ENCODE measurements around the gene PTPRN2.

PTPRN2 gene

DNA sequence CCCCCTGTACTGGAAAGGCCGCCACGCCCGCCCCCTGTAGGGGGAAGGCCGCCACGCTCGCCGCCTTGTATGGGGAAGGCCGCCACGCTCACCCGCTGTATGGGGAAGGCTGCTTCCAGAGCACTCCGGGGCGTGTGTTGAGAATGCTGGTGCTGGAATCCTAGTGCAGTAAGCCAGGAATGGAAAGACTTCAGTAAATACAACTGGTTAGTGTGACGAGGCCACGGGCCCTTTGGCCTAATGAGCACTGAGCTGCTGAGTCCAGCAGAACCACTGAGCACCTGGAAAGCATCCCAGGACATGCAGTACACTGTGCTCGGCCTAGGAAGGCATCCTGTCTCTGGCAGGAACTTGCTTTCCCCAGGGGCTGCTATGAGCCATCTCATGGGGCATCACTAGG, 398.9 kb downstream of the PTPRN2 start:
- Mint-ChIP-seq H3K4me3 (no peak overlapping the region), H3K27me3 (ENCODE audit: low read depth, poor library complexity) (peaks cover 9% of the 10 kb centered on the region), H3K4me1 (peaks cover 24% of the 10 kb centered on the region), H3K27ac (no peak overlapping the region), H3K36me3 (ENCODE audit: low read depth) (no peaks in the 10 kb centered on the region), H3K9me3 (peaks cover 6% of the 10 kb centered on the region)
- no peak for DNase-seq
- TF ChIP-seq, protein P1, sequence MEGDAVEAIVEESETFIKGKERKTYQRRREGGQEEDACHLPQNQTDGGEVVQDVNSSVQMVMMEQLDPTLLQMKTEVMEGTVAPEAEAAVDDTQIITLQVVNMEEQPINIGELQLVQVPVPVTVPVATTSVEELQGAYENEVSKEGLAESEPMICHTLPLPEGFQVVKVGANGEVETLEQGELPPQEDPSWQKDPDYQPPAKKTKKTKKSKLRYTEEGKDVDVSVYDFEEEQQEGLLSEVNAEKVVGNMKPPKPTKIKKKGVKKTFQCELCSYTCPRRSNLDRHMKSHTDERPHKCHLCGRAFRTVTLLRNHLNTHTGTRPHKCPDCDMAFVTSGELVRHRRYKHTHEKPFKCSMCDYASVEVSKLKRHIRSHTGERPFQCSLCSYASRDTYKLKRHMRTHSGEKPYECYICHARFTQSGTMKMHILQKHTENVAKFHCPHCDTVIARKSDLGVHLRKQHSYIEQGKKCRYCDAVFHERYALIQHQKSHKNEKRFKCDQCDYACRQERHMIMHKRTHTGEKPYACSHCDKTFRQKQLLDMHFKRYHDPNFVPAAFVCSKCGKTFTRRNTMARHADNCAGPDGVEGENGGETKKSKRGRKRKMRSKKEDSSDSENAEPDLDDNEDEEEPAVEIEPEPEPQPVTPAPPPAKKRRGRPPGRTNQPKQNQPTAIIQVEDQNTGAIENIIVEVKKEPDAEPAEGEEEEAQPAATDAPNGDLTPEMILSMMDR (IDR thresholded peaks at IDR 0.05), result no peak

DNA sequence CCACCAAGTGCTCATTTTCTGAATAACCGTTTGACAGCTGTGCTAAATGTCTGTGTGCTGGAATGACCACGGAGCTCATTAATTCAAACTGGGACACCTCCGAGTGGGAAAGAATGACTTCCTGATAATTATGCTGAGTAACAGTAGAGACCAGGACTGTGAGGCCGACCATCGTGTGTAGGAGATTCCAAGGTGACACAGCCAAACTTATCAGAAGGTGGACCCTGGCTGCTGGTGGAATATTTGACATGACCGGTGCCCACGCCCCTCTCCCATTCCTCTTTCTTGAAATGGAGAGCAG, 400.0 kb downstream of the PTPRN2 start:
- peaks cover 16% of the 10 kb centered on the region for H3K27me3 Mint-ChIP-seq (ENCODE audit: low read depth, poor library complexity)
- peaks cover 14% of the 10 kb centered on the region for H3K9me3 Mint-ChIP-seq
- H3K4me1 Mint-ChIP-seq, result peaks cover 24% of the 10 kb centered on the region
- DNase-seq, result no peak
- no peaks in the 10 kb centered on the region for H3K36me3 Mint-ChIP-seq (ENCODE audit: low read depth)
- TF ChIP-seq, protein P1 (IDR thresholded peaks at IDR 0.05), result no peak
- no peak overlapping the region for H3K4me3 Mint-ChIP-seq
- no peak overlapping the region for H3K27ac Mint-ChIP-seq

DNA sequence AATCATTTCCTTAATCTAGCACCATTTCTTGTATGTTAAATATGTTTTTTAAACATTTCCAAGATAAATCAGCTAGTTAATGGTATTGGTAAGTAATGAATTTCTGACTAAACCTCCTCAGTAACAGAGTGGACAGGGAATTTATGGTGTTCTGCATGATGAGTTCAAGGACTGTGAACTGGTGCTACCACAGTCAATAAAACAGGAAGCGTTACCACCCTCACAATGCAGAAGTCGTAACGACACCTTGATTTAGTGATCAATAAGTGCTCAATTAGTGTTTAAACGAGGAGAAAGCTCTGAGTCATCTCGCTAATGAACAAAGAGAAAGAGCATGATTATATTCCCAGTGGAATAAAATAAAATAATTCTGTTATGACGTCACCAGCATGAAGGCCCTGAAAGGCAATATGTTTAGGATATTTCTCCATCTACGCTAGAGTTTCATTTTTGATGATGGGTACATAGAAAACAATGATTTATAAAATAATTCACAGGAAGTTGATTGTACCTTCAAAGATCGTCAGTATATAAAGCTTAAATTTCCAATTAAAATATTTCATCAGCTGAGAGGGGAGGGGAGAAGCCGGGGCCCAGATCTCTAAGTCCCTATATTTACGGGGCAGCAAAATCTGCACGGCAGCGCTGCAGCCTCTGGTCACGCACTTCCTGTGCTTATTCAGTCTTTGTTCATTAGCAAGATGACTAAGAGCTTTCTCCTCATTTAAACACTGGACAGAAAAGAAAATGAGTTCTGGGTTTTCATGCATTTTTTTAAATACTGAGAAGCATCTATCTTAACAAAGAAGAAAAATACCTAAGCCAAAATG, 400.5 kb downstream of the PTPRN2 start:
- peaks cover 13% of the 10 kb centered on the region for H3K27me3 Mint-ChIP-seq (ENCODE audit: low read depth, poor library complexity)
- no peak overlapping the region for H3K4me3 Mint-ChIP-seq
- H3K4me1 Mint-ChIP-seq, result peaks cover 24% of the 10 kb centered on the region
- H3K9me3 Mint-ChIP-seq, result peaks cover 18% of the 10 kb centered on the region
- no peak overlapping the region for H3K27ac Mint-ChIP-seq
- H3K36me3 Mint-ChIP-seq (ENCODE audit: low read depth), result no peaks in the 10 kb centered on the region
- no peak for DNase-seq
- TF ChIP-seq, protein P1 (IDR thresholded peaks at IDR 0.05), result no peak

DNA sequence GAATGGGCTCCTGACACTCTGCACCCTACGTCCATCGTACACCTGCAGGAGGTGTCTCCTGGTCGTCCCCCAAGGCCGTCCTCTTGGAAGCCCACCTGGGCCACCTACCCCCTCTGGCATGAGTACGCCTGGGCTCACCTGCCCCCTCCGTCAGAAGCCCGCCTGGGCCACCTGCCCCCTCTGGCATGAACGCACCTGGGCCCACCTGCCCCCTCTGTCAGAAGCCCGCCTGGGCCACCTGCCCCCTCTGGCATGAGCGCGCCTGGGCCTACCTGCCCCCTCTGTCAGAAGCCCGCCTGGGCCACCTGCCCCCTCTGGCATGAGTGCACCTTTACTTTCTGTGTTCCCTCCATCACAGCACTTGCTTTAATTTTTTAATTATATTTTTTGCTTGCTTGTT, 401.2 kb downstream of the PTPRN2 start:
- no peak for DNase-seq
- Mint-ChIP-seq H3K4me3 (no peak overlapping the region), H3K4me1 (peaks cover 24% of the 10 kb centered on the region), H3K27ac (no peak overlapping the region), H3K27me3 (ENCODE audit: low read depth, poor library complexity) (peaks cover 13% of the 10 kb centered on the region), H3K36me3 (ENCODE audit: low read depth) (no peaks in the 10 kb centered on the region), H3K9me3 (peaks cover 18% of the 10 kb centered on the region)
- TF ChIP-seq, protein P1 (IDR thresholded peaks at IDR 0.05), result no peak

DNA sequence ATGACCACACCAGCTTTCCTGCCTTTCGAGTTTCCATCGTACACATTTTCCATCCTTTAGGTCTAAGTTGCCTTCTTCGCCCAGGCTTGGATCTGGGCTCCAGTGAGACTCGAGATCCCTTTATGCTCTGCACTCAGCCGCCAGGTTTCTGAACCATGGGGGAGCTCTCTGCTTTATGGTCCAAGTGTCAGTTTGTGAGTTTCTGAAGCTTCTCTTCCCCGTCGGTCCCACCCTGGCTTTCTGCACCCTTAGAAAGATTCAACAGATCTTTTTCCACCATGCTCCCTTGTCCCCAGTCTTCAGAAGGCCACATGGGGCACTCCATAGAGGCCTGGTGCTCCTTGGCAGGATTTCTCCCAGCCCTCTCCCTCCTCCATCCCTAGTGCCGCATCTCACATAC, 402.0 kb downstream of the PTPRN2 start:
- H3K9me3 Mint-ChIP-seq, result peaks cover 18% of the 10 kb centered on the region
- TF ChIP-seq, protein P1 (IDR thresholded peaks at IDR 0.05), result no peak
- DNase-seq, result no peak

DNA sequence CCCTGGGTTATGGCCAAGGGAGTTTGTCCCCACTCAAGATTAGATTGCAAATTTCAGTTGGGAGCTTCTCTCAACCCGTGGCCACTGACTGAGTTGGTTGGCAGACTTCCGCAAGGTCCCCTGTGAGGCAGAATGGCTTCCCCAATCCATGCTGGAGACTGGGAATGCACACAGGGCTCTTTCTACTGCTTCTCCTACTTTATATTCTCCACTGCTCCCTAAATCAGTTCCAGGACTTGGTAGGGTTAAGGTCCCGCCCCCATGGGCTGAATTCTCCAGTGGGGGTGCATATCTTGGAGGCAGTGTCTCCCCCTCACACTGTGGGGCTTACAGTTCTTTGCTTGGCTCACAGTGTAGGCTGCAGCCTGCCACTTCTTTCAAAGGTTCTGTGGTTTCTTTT, 404.2 kb downstream of the PTPRN2 start:
- H3K4me1 Mint-ChIP-seq, result peaks cover 19% of the 10 kb centered on the region
- H3K9me3 Mint-ChIP-seq, result peaks cover 27% of the 10 kb centered on the region
- TF ChIP-seq, protein P1 (IDR thresholded peaks at IDR 0.05), result no peak
- peaks cover 20% of the 10 kb centered on the region for H3K27me3 Mint-ChIP-seq (ENCODE audit: low read depth, poor library complexity)
- DNase-seq, result no peak
- no peak overlapping the region for H3K4me3 Mint-ChIP-seq
- no peaks in the 10 kb centered on the region for H3K36me3 Mint-ChIP-seq (ENCODE audit: low read depth)
- H3K27ac Mint-ChIP-seq, result no peak overlapping the region

More for the DNA sequence above, 402.0 kb downstream of the PTPRN2 start:
- peaks cover 24% of the 10 kb centered on the region for H3K4me1 Mint-ChIP-seq
- no peak overlapping the region for H3K4me3 Mint-ChIP-seq
- H3K27me3 Mint-ChIP-seq (ENCODE audit: low read depth, poor library complexity), result peaks cover 14% of the 10 kb centered on the region
- H3K36me3 Mint-ChIP-seq (ENCODE audit: low read depth), result no peaks in the 10 kb centered on the region
- H3K27ac Mint-ChIP-seq, result no peak overlapping the region

All from nephron progenitor cell (in vitro differentiated cells).